IMR-90 (cell line): ENCODE data around the gene SIK2. TPM values are rescaled to one million over a fixed set of nuclear protein-coding genes. Genes with fewer than 3 reads are reported as not detected.

ENCODE experiments used
- ATAC-seq: fragments of 200-7000 bp; cut with Tn5 transposase; 2 replicates; pipeline ENCODE4 v1.9.1; 2020; ENCODE audit warnings: low read depth, mild to moderate bottlenecking, moderate library complexity
- BruUV-seq: library from RNA; stranded (reverse); fragments of 400-500 nt; replicated peaks from 2 replicates; lab custom pipeline; 2021; lab: Mats Ljungman, UMichigan
- CTCF ChIA-PET: fragments of 300-600 bp; formaldehyde crosslinking; extraction: SDS; loops from one replicate; lab custom pipeline; 2021; ENCODE audit warnings: antibody characterized with exemption; lab: Yijun Ruan, JAX
- POLR2A ChIA-PET: fragments of 300-600 bp; sonication (Branson Sonifier 250); formaldehyde crosslinking; loops from one replicate; lab custom pipeline; 2022; ENCODE audit warnings: antibody characterized with exemption; ENCODE audit not compliant: unreplicated experiment; lab: Charles Lee
- DNase-seq: peaks from one replicate; pipeline ENCODE4 v3.0.0; 2013
- H2AFZ ChIP-seq: replicated peaks from 2 replicates; pipeline ENCODE3; 2013; ENCODE audit warnings: low read length, mild to moderate bottlenecking; ENCODE audit not compliant: poor library complexity
- H2AK5ac ChIP-seq: 2 replicates; pipeline ENCODE4 v1.6.1; 2013; ENCODE audit warnings: low read depth, low read length, inconsistent platforms
- H2AK9ac ChIP-seq: replicated peaks from 2 replicates; pipeline ENCODE3; 2013; ENCODE audit warnings: mild to moderate bottlenecking, low read depth, low read length, moderate library complexity; ENCODE audit not compliant: poor library complexity
- H2BK120ac ChIP-seq: 2 replicates; pipeline ENCODE4 v1.6.1; 2013; ENCODE audit warnings: low read depth, low read length, inconsistent platforms
- H2BK15ac ChIP-seq: 3 replicates; pipeline ENCODE4 v1.6.1; 2013; ENCODE audit warnings: low read depth, low read length, inconsistent platforms
- H2BK20ac ChIP-seq: 2 replicates; pipeline ENCODE4 v1.6.1; 2013; ENCODE audit warnings: low read depth, mild to moderate bottlenecking, inconsistent platforms, low read length, moderate library complexity
- H2BK5ac ChIP-seq: 2 replicates; pipeline ENCODE4 v1.6.1; 2013; ENCODE audit warnings: mild to moderate bottlenecking, low read depth, low read length, inconsistent platforms; ENCODE audit not compliant: poor library complexity, severe bottlenecking
- H3K14ac ChIP-seq: replicated peaks from 2 replicates; pipeline ENCODE4 v1.6.1; 2013; ENCODE audit warnings: low read depth, low read length, inconsistent platforms
- H3K18ac ChIP-seq: 2 replicates; pipeline ENCODE4 v1.6.1; 2013; ENCODE audit warnings: low read depth, low read length, control low read depth
- H3K23ac ChIP-seq: 2 replicates; pipeline ENCODE4 v1.6.1; 2013; ENCODE audit warnings: low read depth, low read length, inconsistent platforms
- H3K27ac ChIP-seq: 2 replicates; pipeline ENCODE4 v1.5.1; 2013; ENCODE audit warnings: mild to moderate bottlenecking, control low read depth, low read length; ENCODE audit not compliant: insufficient read depth
- H3K27me3 ChIP-seq: 2 replicates; pipeline ENCODE4 v1.6.1; 2013; ENCODE audit warnings: low read length; ENCODE audit not compliant: control insufficient read depth, insufficient read depth
- H3K36me3 ChIP-seq: 2 replicates; pipeline ENCODE4 v1.6.1; 2013; ENCODE audit warnings: low read length, mixed read lengths; ENCODE audit not compliant: control insufficient read depth, insufficient read depth
- H3K4ac ChIP-seq: 2 replicates; pipeline ENCODE4 v1.6.1; 2013; ENCODE audit warnings: low read depth, low read length, inconsistent platforms
- H3K4me1 ChIP-seq: 2 replicates; pipeline ENCODE4 v1.6.1; 2013; ENCODE audit warnings: low read length, mixed read lengths; ENCODE audit not compliant: control insufficient read depth, insufficient read depth
- H3K4me2 ChIP-seq: 2 replicates; pipeline ENCODE4 v1.6.1; 2013; ENCODE audit warnings: low read depth, mild to moderate bottlenecking, control low read depth, low read length, moderate library complexity
- H3K4me3 ChIP-seq: 2 replicates; pipeline ENCODE4 v1.5.1; 2013; ENCODE audit warnings: low read depth, mild to moderate bottlenecking, control low read depth, low read length, moderate library complexity; ENCODE audit not compliant: insufficient read depth
- H3K56ac ChIP-seq: 2 replicates; pipeline ENCODE4 v1.6.1; 2013; ENCODE audit warnings: low read length, inconsistent platforms; ENCODE audit not compliant: insufficient read depth; ENCODE audit errors: extremely low read depth
- H3K79me1 ChIP-seq, 2 experiments: 2 replicates each; pipeline ENCODE4 v1.6.1; 2013; ENCODE audit warnings: low read length in 2 of 2, inconsistent platforms in 1 of 2, low read depth in 1 of 2
- H3K9ac ChIP-seq: 2 replicates; pipeline ENCODE4 v1.6.1; 2013; ENCODE audit warnings: low read depth, low read length, control low read depth
- H3K9me1 ChIP-seq: 2 replicates; pipeline ENCODE4 v1.6.1; 2013; ENCODE audit warnings: low read length, inconsistent platforms; ENCODE audit not compliant: insufficient read depth
- H3K9me3 ChIP-seq: 2 replicates; pipeline ENCODE4 v1.6.1; 2013; ENCODE audit warnings: low read length; ENCODE audit not compliant: control insufficient read depth, insufficient read depth
- H4K20me1 ChIP-seq: 2 replicates; pipeline ENCODE4 v1.6.1; 2013; ENCODE audit warnings: low read length, inconsistent platforms; ENCODE audit not compliant: insufficient read depth
- H4K5ac ChIP-seq: 2 replicates; pipeline ENCODE4 v1.6.1; 2013; ENCODE audit warnings: mild to moderate bottlenecking, low read depth, low read length, control low read depth
- H4K8ac ChIP-seq, 2 experiments: 2 replicates each; pipeline ENCODE4 v1.6.1; 2013; ENCODE audit warnings: low read depth in 2 of 2, low read length in 2 of 2, control low read depth in 1 of 2, inconsistent platforms in 1 of 2
- H4K91ac ChIP-seq: 2 replicates; pipeline ENCODE4 v1.6.1; 2013; ENCODE audit warnings: low read depth, low read length, inconsistent platforms; ENCODE audit not compliant: insufficient read depth
- BHLHE40 ChIP-seq: fragments of 150-350 bp; IDR thresholded peaks from 2 replicates; pipeline ENCODE4 v1.6.1; 2016; ENCODE audit warnings: mild to moderate bottlenecking, low read depth, low read length
- CEBPB ChIP-seq: IDR thresholded peaks from 2 replicates; pipeline ENCODE4 v1.6.1; 2012; ENCODE audit warnings: low read depth, low read length, improper control_type of control experiment
- CHD1 ChIP-seq: IDR thresholded peaks from 2 replicates; pipeline ENCODE4 v1.6.1; 2012; ENCODE audit warnings: low read depth, low read length, improper control_type of control experiment
- FOS ChIP-seq: fragments of 150-350 bp; IDR thresholded peaks from 2 replicates; pipeline ENCODE4 v1.6.1; 2016; ENCODE audit warnings: low read depth, low read length
- MAFK ChIP-seq: IDR thresholded peaks from 2 replicates; pipeline ENCODE4 v1.6.1; 2012; ENCODE audit warnings: low read depth, low read length, improper control_type of control experiment
- MAZ ChIP-seq: IDR thresholded peaks from 2 replicates; pipeline ENCODE4 v1.6.1; 2012; ENCODE audit warnings: low read depth, mild to moderate bottlenecking, low read length, improper control_type of control experiment, moderate library complexity, borderline replicate concordance
- MXI1 ChIP-seq: IDR thresholded peaks from 2 replicates; pipeline ENCODE4 v1.6.1; 2012; ENCODE audit warnings: low read depth, mild to moderate bottlenecking, low read length, moderate library complexity, borderline replicate concordance
- NFE2L2 ChIP-seq: fragments of 150-350 bp; IDR thresholded peaks from 2 replicates; pipeline ENCODE4 v1.6.1; 2016; ENCODE audit warnings: low read depth, mild to moderate bottlenecking, low read length
- POLR2A ChIP-seq: IDR thresholded peaks from 2 replicates; pipeline ENCODE4 v1.6.1; 2012; ENCODE audit warnings: mild to moderate bottlenecking, low read depth, low read length
- RAD21 ChIP-seq: IDR thresholded peaks from 2 replicates; pipeline ENCODE4 v1.6.1; 2012; ENCODE audit warnings: low read length, improper control_type of control experiment
- RCOR1 ChIP-seq: IDR thresholded peaks from 2 replicates; pipeline ENCODE4 v1.6.1; 2012; ENCODE audit warnings: mild to moderate bottlenecking, low read length, improper control_type of control experiment; ENCODE audit not compliant: insufficient replicate concordance
- RFX5 ChIP-seq: IDR thresholded peaks from 2 replicates; pipeline ENCODE4 v1.8.0; 2012; ENCODE audit warnings: low read depth, mild to moderate bottlenecking, low read length, moderate library complexity
- SMC3 ChIP-seq: fragments of 150-350 bp; IDR thresholded peaks from 2 replicates; pipeline ENCODE4 v1.6.1; 2016; ENCODE audit warnings: low read depth, mild to moderate bottlenecking, antibody characterized with exemption, low read length, moderate library complexity
- WGBS, 2 experiments: methylation state at CpG; one replicate each; pipeline versions ENCODE4 v1.1.5 to v1.1.7; 2013; ENCODE audit warnings: missing lambda C conversion rate in 2 of 2; ENCODE audit not compliant: insufficient read length in 1 of 2; ENCODE audit errors: extremely low coverage in 2 of 2; 5-methylcytosine and 5-hydroxymethylcytosine counted together
- dilution Hi-C: fragments of 300-500 bp; cut with HindIII; formaldehyde crosslinking; loops from one replicate; pipeline ENCODE4 v1.14.3; 2018; ENCODE audit warnings: low sequenced_read_pairs; ENCODE audit not compliant: unreplicated experiment
- in situ Hi-C: fragments of 300-500 bp; cut with MboI; formaldehyde crosslinking; loops from 3 replicates; pipeline ENCODE4 v1.14.3; 2019; ENCODE audit warnings: low sequenced_read_pairs, inconsistent platforms, mixed read lengths
- intact Hi-C: fragments of 100-400 bp; cut with micrococcal nuclease; formaldehyde crosslinking; loops from 2 replicates; pipeline ENCODE4 v1.10.0; 2022
- polyA plus RNA-seq, 3 experiments: library from polyadenylated mRNA; depleted of rRNA; stranded (reverse); fragments of >200 nt; gene quantifications; 2 replicates each; pipeline ENCODE4 v1.2.3, GENCODE V29; 2012; ENCODE audit warnings: low replicate concordance in 1 of 3
- total RNA-seq: library from RNA; depleted of rRNA; stranded (reverse); fragments of >200 nt; gene quantifications from 2 replicates; pipeline ENCODE4 v1.2.3, GENCODE V29; 2012
- TF ChIP-seq, protein P1 (sequence below): conservative IDR thresholded peaks from 2 replicates; pipeline ENCODE4 v1.5.1; 2012; ENCODE audit warnings: mild to moderate bottlenecking, low read depth, low read length, improper control_type of control experiment
- TF ChIP-seq, protein P2 (sequence below): fragments of 150-350 bp; IDR thresholded peaks from 2 replicates; pipeline ENCODE4 v1.6.1; 2016; ENCODE audit warnings: low read depth, mild to moderate bottlenecking, low read length, moderate library complexity, borderline replicate concordance
- TF ChIP-seq, protein P3 (sequence below): fragments of 150-350 bp; IDR thresholded peaks from 2 replicates; pipeline ENCODE4 v1.6.1; 2017; ENCODE audit warnings: mild to moderate bottlenecking, antibody characterized with exemption, low read length, low read depth

SIK2 gene
- total and polyA plus RNA-seq, 2 of the 4 experiments (the other 2 are of a cell fraction) = 7.9 to 10.4 TPM

DNA sequence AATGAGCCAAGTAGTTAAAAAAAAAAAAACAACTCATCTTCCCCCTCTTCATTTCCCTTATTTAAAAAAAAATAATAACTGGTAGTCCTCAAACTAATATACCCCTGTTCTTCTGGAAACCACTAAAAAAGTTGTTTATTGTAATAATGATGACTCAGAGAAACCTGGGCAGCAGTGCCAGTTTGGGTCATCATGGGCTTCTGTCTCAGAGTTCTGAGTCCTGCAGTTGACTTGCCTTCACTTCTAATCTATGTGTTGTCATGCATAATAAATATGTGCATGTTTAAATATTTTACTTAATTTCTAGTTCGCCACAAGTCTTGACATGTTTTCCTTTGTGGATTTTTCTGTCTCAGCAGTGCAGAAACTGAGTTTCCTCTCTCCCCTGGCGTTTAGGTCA, 117.1 kb downstream of the SIK2 start:
- Histone ChIP-seq H4K5ac (no peak overlapping the region; the same call in 1 of the 2 replicates), H3K18ac (peak overlapping the region; percentile 5; the same call in 1 of the 2 replicates), H2AFZ (no peak overlapping the region), H3K9me3 (no peaks in the 10 kb centered on the region), H3K4me1 (peaks cover 13% of the 10 kb centered on the region), H3K79me1 (peaks cover 11 to 45% of the 10 kb centered on the region in 2 experiments), H3K4me3 (no peak overlapping the region), H2AK5ac (peak overlapping the region; percentile 91), H4K8ac (peak overlapping the region in 1 of 2 experiments; percentile 54; a peak in 1 of 4 replicates), H3K23ac (no peak overlapping the region), H3K9me1 (peaks cover 12% of the 10 kb centered on the region), H3K9ac (no peak overlapping the region), H3K4me2 (no peak overlapping the region), H3K36me3 (peaks cover 50% of the 10 kb centered on the region), H3K4ac (peak overlapping the region; percentile 82), H2BK5ac (peak overlapping the region; percentile 71), H3K27me3 (no peaks in the 10 kb centered on the region), H2BK20ac (no peak overlapping the region), H3K27ac (peak overlapping the region; percentile 71), H2BK15ac (no peak overlapping the region), H4K91ac (peak overlapping the region; percentile 62; the same call in 1 of the 2 replicates), H4K20me1 (no peaks in the 10 kb centered on the region), H2AK9ac (peak overlapping the region; percentile 62), H2BK120ac (peak overlapping the region; percentile 83), H3K14ac (peak overlapping the region; percentile 66; the same call in 1 of the 2 replicates), H3K56ac (no peak overlapping the region)
- DNase-seq = peak; percentile 47
- in situ Hi-C loops = no loop called here
- 80% methylated on average over 1 of the region's 2 CpGs; no CpG with 5 or more reads in 1 of the 2 experiments for WGBS, 2 experiments
- POLR2A ChIA-PET = no interaction called here
- dilution Hi-C loops = no loop called here
- no peak for ATAC-seq
- CTCF ChIA-PET = no interaction called here
- no TSS peak for BruUV-seq
- intact Hi-C loops = loop anchor here (5.0 kb wide), 1 partner anchor 43 kb away; no protein-coding TSS in a partner anchor
- TF ChIP-seq, protein P1, sequence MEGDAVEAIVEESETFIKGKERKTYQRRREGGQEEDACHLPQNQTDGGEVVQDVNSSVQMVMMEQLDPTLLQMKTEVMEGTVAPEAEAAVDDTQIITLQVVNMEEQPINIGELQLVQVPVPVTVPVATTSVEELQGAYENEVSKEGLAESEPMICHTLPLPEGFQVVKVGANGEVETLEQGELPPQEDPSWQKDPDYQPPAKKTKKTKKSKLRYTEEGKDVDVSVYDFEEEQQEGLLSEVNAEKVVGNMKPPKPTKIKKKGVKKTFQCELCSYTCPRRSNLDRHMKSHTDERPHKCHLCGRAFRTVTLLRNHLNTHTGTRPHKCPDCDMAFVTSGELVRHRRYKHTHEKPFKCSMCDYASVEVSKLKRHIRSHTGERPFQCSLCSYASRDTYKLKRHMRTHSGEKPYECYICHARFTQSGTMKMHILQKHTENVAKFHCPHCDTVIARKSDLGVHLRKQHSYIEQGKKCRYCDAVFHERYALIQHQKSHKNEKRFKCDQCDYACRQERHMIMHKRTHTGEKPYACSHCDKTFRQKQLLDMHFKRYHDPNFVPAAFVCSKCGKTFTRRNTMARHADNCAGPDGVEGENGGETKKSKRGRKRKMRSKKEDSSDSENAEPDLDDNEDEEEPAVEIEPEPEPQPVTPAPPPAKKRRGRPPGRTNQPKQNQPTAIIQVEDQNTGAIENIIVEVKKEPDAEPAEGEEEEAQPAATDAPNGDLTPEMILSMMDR = no peak
- TF ChIP-seq, protein P2, sequence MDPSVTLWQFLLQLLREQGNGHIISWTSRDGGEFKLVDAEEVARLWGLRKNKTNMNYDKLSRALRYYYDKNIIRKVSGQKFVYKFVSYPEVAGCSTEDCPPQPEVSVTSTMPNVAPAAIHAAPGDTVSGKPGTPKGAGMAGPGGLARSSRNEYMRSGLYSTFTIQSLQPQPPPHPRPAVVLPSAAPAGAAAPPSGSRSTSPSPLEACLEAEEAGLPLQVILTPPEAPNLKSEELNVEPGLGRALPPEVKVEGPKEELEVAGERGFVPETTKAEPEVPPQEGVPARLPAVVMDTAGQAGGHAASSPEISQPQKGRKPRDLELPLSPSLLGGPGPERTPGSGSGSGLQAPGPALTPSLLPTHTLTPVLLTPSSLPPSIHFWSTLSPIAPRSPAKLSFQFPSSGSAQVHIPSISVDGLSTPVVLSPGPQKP = no peak
- TF ChIP-seq MAZ (no peak), MXI1 (no peak), MAFK (peak; percentile 73), NFE2L2 (no peak), CEBPB (no peak), RFX5 (no peak), POLR2A (no peak), BHLHE40 (no peak), FOS (peak; percentile 25; the same call in 1 of the 2 replicates), RAD21 (no peak), CHD1 (no peak), SMC3 (no peak), RCOR1 (no peak)
- TF ChIP-seq, protein P3, sequence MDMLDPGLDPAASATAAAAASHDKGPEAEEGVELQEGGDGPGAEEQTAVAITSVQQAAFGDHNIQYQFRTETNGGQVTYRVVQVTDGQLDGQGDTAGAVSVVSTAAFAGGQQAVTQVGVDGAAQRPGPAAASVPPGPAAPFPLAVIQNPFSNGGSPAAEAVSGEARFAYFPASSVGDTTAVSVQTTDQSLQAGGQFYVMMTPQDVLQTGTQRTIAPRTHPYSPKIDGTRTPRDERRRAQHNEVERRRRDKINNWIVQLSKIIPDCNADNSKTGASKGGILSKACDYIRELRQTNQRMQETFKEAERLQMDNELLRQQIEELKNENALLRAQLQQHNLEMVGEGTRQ = no peak
